Spleen (tissue), 11 donors: Measurements from ENCODE around the gene LUC7L3. TPM values are rescaled to one million over a fixed set of nuclear protein-coding genes. Genes with fewer than 3 reads are reported as not detected.

Experiments used
- DNase-seq: peaks from one replicate; pipeline ENCODE4 v3.0.0-alpha.2; 2020
- H3K27ac ChIP-seq, 8 donors: fragments of 200-600 bp; sonication (generic) in 7 of 8; 1 replicate in 4 of 8; 2 replicates in 4 of 8; pipeline versions ENCODE4 v1.5.0 to v1.8.0; 2016 to 2021; ENCODE audit warnings: inconsistent platforms in 4 of 8, mild to moderate bottlenecking in 4 of 8, moderate library complexity in 1 of 8
- H3K27me3 ChIP-seq, 7 donors: fragments of 200-600 bp; sonication (generic) in 6 of 7; replicated peaks in 1 of 7; 1 replicate in 4 of 7; 2 replicates in 3 of 7; pipeline versions ENCODE4 v1.5.0 to v1.8.0; 2016 to 2021; ENCODE audit warnings: inconsistent platforms in 3 of 7, mild to moderate bottlenecking in 1 of 7
- H3K36me3 ChIP-seq, 6 donors: fragments of 200-600 bp; sonication (generic) in 5 of 6; 1 replicate in 4 of 6; 2 replicates in 2 of 6; pipeline versions ENCODE4 v1.5.0 to v1.8.0; 2016 to 2021; ENCODE audit warnings: inconsistent platforms in 2 of 6
- H3K4me1 ChIP-seq, 6 donors: fragments of 200-600 bp; sonication (generic) in 5 of 6; 1 replicate in 3 of 6; 2 replicates in 3 of 6; pipeline versions ENCODE4 v1.5.0 to v1.8.0; 2016 to 2021; ENCODE audit warnings: inconsistent platforms in 3 of 6
- H3K4me3 ChIP-seq, 8 donors: fragments of 200-600 bp; sonication (generic) in 7 of 8; 1 replicate in 4 of 8; 2 replicates in 4 of 8; pipeline versions ENCODE4 v1.5.0 to v1.8.0; 2016 to 2021; ENCODE audit warnings: inconsistent platforms in 4 of 8, mild to moderate bottlenecking in 4 of 8, moderate library complexity in 2 of 8
- H3K9me3 ChIP-seq, 8 donors: fragments of 200-600 bp; sonication (generic) in 7 of 8; 1 replicate in 4 of 8; 2 replicates in 4 of 8; pipeline versions ENCODE4 v1.5.0 to v1.8.0; 2016 to 2021; ENCODE audit warnings: inconsistent platforms in 4 of 8
- POLR2A ChIP-seq, 3 donors: fragments of 450-650 bp; IDR thresholded peaks; one replicate each; pipeline ENCODE4 v1.5.1; 2017; ENCODE audit warnings: antibody characterized with exemption in 3 of 3, mild to moderate bottlenecking in 1 of 3
- POLR2AphosphoS5 ChIP-seq, 3 donors: sonication (generic); formaldehyde crosslinking; IDR thresholded peaks; one replicate each; pipeline ENCODE4 v1.5.1; 2017; ENCODE audit warnings: antibody characterized with exemption in 3 of 3
- WGBS, 5 donors: extraction: QIAGEN DNeasy Blood & Tissue Kit in 3 of 5; methylation state at CpG; one replicate each; pipeline versions ENCODE4 v1.1.5 to v1.1.7; 2013 to 2018; 5-methylcytosine and 5-hydroxymethylcytosine counted together
- intact Hi-C: fragments of 100-400 bp; cut with DNase I; formaldehyde crosslinking; loops from one replicate; pipeline ENCODE4 v1.15.0; 2023; ENCODE audit warnings: low total_unique reads
- polyA plus RNA-seq, 3 donors: library from polyadenylated mRNA; stranded (reverse); fragments of 200-250 nt; gene quantifications; one replicate each; pipeline ENCODE4 v1.2.1, GENCODE V29; 2013
- total RNA-seq, 7 donors: library from RNA; depleted of rRNA in 3 of 7; stranded (reverse); fragments of >200 nt in 3 of 7; fragmentation: NEBNext Ultra II Directional in 4 of 7; extraction: Animal tissue kit (Norgen Biotek cat#: 25700) in 4 of 7; gene quantifications; one replicate each; pipeline versions ENCODE4 v1.1.0 to v1.2.1, GENCODE V29; 2016 to 2021
- TF ChIP-seq, protein P1 (sequence below), 11 experiments: fragments of 200-600 bp in 7 of 11; fragments of 450-650 bp in 4 of 11; sonication (generic) in 4 of 11; IDR thresholded peaks in 8 of 11; conservative IDR thresholded peaks in 3 of 11; 1 replicate in 7 of 11; 2 replicates in 4 of 11; pipeline versions ENCODE4 v1.4.0 to v1.8.0; 2016 to 2021; ENCODE audit warnings: antibody characterized with exemption in 11 of 11, inconsistent platforms in 4 of 11, mild to moderate bottlenecking in 1 of 11
- donor health status: healthy with polysubstance abuse.
- donor health status: DM: no; HTN: no; CAD: no; lungs with moderate emphysema.
- donor health status: DM: no; HTN: no; CAD: no.
- donor health status: Bipolar disorder and iron deficiency.
- donor health status: healthy.
- donor health status: DM: no; HTN: no; CAD: no.
- donor health status: DM: yes; HTN: yes; CAD: no.

The LUC7L3 gene
- total and polyA plus RNA-seq, 10 donors, result 91.2 to 223 (median 143) TPM

DNA sequence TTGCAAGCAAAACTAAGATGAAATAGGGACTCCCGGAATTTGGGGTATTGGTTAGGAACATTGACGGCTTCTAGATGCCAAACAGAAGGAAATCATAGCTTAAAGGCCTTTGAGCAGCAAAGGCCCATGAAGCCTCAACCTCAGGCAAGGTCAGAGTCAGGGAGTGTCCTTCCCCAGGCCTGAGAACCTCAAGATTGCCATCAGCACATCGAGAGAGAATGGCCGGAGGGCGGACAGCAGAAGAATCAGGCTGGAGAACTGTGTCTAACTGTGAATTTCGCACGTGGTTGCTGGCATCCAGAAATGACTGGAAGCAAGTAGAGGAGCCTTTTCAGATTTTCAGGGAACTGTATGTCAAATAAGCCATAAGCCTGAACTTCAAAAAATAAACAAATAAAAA is 72.7 kb downstream of the LUC7L3 start:
- TF ChIP-seq, protein P1, sequence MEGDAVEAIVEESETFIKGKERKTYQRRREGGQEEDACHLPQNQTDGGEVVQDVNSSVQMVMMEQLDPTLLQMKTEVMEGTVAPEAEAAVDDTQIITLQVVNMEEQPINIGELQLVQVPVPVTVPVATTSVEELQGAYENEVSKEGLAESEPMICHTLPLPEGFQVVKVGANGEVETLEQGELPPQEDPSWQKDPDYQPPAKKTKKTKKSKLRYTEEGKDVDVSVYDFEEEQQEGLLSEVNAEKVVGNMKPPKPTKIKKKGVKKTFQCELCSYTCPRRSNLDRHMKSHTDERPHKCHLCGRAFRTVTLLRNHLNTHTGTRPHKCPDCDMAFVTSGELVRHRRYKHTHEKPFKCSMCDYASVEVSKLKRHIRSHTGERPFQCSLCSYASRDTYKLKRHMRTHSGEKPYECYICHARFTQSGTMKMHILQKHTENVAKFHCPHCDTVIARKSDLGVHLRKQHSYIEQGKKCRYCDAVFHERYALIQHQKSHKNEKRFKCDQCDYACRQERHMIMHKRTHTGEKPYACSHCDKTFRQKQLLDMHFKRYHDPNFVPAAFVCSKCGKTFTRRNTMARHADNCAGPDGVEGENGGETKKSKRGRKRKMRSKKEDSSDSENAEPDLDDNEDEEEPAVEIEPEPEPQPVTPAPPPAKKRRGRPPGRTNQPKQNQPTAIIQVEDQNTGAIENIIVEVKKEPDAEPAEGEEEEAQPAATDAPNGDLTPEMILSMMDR (IDR thresholded peaks at IDR 0.05 in 8 of 11, conservative IDR thresholded peaks at IDR 0.05 in 3 of 11), result no peak
- TF ChIP-seq POLR2AphosphoS5 (IDR thresholded peaks at IDR 0.05) (no peak), POLR2A (IDR thresholded peaks at IDR 0.05) (no peak)
- H3K27ac ChIP-seq, result no peak overlapping the region
- H3K36me3 ChIP-seq, result no peaks in the 10 kb centered on the region
- 84 to 94% (median 89%) methylated on average over 7 of the region's 7 CpGs for WGBS, 5 donors
- intact Hi-C loops, result no loop called here
- H3K4me3 ChIP-seq, result no peak overlapping the region
- H3K4me1 ChIP-seq, result peaks cover 0 to 22% (median 7%) of the 10 kb centered on the region in 6 donors
- H3K9me3 ChIP-seq, result no peaks in the 10 kb centered on the region
- H3K27me3 ChIP-seq, result no peaks in the 10 kb centered on the region
- no peak for DNase-seq

DNA sequence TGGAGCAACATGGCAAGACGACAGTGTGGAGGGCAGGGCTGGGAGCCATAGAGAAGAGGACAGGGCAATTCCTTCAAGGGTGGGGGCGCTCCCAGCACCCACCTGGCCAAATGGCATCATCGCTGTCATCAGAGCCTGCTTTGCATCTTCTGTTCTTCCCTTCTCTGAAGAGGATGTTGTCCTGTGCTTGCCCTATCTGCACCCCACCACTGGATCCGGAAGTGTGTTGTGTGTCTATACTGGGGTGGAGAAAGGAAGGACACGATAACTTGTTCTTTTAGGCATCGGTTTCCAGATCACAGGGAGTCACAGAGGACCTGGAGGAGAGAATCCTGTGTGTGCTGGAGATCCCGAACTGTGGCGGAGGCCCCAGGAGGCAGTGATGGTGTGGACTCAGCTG is 73.6 kb downstream of the LUC7L3 start:
- no peak for TF ChIP-seq POLR2A (IDR thresholded peaks at IDR 0.05)
- TF ChIP-seq, protein P1 (IDR thresholded peaks at IDR 0.05 in 8 of 11, conservative IDR thresholded peaks at IDR 0.05 in 3 of 11), result no peak
- intact Hi-C loops, result no loop called here
- 83 to 96% (median 89%) methylated on average over 8 of the region's 8 CpGs for WGBS, 5 donors
- Histone ChIP-seq H3K4me1 (peaks cover 0 to 22% (median 7%) of the 10 kb centered on the region in 6 donors), H3K9me3 (no peaks in the 10 kb centered on the region), H3K4me3 (peak overlapping the region in 1 of 8 donors; percentile 17), H3K27me3 (no peaks in the 10 kb centered on the region), H3K27ac (peak overlapping the region in 5 of 8 donors; percentile 5 to 62 (median 55)), H3K36me3 (no peaks in the 10 kb centered on the region)
- DNase-seq, result no peak

DNA sequence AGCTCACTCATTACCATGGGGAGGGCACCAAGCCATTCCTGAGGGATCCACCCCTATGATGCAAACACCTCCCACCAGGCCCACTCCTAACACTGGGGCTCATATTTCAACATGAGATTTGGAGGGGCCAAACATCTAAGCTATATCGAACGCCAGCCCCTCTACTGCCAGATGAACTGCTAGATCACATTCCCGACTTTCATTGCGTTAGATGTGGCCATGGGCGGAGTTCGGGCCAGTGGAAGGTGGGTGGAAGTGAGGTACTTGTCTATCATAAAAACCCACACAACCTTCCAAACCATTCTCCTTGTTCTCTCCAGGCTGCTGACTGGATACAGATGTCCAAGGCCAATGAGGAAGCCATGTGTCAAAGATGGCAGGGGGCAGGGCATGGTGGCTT is 75.0 kb downstream of the LUC7L3 start:
- no peak overlapping the region for H3K27ac ChIP-seq
- no peak overlapping the region for H3K4me3 ChIP-seq
- H3K36me3 ChIP-seq, result no peaks in the 10 kb centered on the region
- 93 to 99% (median 94%) methylated on average over 6 of the region's 6 CpGs for WGBS, 5 donors
- no peaks in the 10 kb centered on the region for H3K9me3 ChIP-seq
- no peak for DNase-seq
- H3K27me3 ChIP-seq, result no peaks in the 10 kb centered on the region
- intact Hi-C loops, result no loop called here
- TF ChIP-seq POLR2AphosphoS5 (IDR thresholded peaks at IDR 0.05), result no peak
- TF ChIP-seq, protein P1 (IDR thresholded peaks at IDR 0.05 in 8 of 11, conservative IDR thresholded peaks at IDR 0.05 in 3 of 11), result no peak
- TF ChIP-seq POLR2A (IDR thresholded peaks at IDR 0.05), result no peak
- peaks cover 0 to 22% (median 7%) of the 10 kb centered on the region in 6 donors for H3K4me1 ChIP-seq

DNA sequence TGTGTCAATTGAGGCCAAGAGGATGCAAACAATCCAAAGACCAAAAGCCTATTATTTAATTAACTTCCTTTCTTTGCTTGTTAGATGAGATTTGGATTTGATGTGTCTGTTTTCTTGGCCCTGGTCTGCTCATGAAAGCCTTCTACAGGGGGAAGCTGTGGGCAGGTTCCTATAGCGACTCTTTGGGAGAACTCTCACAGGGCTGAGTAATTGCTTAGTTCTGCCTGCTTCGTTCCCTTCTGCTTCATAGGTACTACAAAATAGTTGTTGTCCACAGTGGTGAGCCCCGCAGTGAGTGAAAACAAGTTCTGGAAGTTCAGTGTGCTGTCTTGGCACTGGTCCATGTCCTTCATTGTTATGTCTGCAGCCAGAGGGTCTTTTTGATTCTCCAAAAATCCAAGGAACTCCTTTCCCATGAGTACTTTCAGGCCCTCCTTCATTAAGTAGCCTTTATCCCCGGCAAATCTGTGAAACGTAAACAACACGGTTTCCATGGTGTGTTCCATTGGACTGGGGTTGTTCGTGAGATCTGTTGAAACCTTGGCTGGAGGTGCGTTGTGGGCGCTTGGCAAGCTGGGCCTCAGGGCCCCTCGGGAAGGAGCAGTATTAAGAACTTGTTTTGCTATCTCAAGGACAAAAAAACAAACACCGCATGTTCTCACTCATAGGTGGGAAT is 77.9 kb downstream of the LUC7L3 start:
- intact Hi-C loops, result no loop called here
- DNase-seq, result no peak
- no peaks in the 10 kb centered on the region for H3K36me3 ChIP-seq
- no peak for TF ChIP-seq POLR2AphosphoS5 (IDR thresholded peaks at IDR 0.05)
- TF ChIP-seq, protein P1 (IDR thresholded peaks at IDR 0.05 in 8 of 11, conservative IDR thresholded peaks at IDR 0.05 in 3 of 11), result no peak
- no peak for TF ChIP-seq POLR2A (IDR thresholded peaks at IDR 0.05)
- no peak overlapping the region for H3K27ac ChIP-seq
- H3K27me3 ChIP-seq, result no peaks in the 10 kb centered on the region
- H3K4me1 ChIP-seq, result peaks cover 0 to 6% (median 0%) of the 10 kb centered on the region in 6 donors
- WGBS, 5 donors, result 67 to 75% (median 72%) methylated on average over 11 of the region's 11 CpGs
- no peak overlapping the region for H3K4me3 ChIP-seq
- no peaks in the 10 kb centered on the region for H3K9me3 ChIP-seq
